C4-2B (cell line): ENCODE measurements around the gene DIDO1.

Experiments
- H3K27ac ChIP-seq: fragments of 450-650 bp; 2 replicates; pipeline ENCODE4 v1.5.1; 2017
- ZFX ChIP-seq: fragments of 450-650 bp; IDR thresholded peaks from 2 replicates; pipeline ENCODE4 v1.6.1; 2017
- TF ChIP-seq, protein P1 (sequence below): fragments of 450-650 bp; conservative IDR thresholded peaks from 2 replicates; pipeline ENCODE4 v1.5.1; 2017; ENCODE audit warnings: mild to moderate bottlenecking

Gene DIDO1

DNA sequence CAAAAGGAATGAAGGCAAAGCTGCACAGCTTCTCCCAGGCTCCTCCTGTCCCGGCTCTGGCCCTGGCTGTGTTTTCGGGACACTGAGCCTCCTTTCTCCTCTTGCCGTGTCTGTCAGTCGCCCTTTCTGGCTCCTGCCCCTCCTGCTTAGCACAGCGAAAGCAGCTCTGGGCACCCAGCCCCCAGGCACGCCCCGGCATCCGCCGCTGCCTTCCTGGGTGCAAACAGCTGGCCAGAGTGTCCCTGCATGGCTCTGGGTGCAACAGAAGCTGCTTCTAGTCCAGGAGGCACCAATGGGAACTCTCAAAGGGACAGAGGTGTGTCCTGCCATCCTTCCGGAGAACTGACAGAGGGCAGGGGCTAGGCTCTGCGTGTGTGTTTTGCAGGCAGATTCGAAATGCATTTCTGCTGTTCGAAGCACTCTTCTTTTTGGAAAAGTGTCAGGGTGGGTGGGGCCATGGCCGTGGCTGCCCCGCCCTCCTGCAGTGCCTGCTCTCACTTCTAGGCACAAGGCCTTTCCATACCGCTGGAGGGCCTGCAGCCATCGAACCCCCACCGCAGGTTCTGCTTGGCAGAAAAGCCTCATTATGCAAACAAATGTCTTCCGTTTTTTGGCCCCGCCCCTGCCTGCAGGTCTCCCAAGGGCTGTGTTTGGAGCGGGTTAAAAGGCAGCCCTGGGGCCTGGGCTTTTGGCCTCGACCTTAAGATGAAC, 93.9 kb downstream of the DIDO1 start:
- peak overlapping the region; percentile 81 for H3K27ac ChIP-seq
- no peak for TF ChIP-seq ZFX
- TF ChIP-seq, protein P1, sequence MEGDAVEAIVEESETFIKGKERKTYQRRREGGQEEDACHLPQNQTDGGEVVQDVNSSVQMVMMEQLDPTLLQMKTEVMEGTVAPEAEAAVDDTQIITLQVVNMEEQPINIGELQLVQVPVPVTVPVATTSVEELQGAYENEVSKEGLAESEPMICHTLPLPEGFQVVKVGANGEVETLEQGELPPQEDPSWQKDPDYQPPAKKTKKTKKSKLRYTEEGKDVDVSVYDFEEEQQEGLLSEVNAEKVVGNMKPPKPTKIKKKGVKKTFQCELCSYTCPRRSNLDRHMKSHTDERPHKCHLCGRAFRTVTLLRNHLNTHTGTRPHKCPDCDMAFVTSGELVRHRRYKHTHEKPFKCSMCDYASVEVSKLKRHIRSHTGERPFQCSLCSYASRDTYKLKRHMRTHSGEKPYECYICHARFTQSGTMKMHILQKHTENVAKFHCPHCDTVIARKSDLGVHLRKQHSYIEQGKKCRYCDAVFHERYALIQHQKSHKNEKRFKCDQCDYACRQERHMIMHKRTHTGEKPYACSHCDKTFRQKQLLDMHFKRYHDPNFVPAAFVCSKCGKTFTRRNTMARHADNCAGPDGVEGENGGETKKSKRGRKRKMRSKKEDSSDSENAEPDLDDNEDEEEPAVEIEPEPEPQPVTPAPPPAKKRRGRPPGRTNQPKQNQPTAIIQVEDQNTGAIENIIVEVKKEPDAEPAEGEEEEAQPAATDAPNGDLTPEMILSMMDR: no peak

DNA sequence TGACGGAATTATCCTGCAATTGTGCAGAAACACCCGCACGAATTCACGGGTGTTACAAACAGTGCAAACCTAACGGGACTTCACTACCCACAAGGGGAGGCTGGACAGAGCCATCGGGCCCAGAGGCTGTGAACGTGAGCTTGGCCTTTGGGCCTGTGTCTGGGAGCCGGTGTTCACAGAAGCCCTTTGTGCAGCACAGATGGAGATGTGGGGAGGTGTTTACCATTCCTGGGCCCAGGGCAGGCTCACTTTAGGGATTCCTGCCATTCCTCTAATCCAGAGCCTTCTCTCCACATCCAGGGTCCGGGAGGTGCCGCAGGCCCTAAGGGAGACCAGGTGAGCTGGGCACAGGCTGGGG, 94.5 kb downstream of the DIDO1 start:
- TF ChIP-seq, protein P1: no peak
- TF ChIP-seq ZFX: no peak
- peak overlapping the region; percentile 81 for H3K27ac ChIP-seq

DNA sequence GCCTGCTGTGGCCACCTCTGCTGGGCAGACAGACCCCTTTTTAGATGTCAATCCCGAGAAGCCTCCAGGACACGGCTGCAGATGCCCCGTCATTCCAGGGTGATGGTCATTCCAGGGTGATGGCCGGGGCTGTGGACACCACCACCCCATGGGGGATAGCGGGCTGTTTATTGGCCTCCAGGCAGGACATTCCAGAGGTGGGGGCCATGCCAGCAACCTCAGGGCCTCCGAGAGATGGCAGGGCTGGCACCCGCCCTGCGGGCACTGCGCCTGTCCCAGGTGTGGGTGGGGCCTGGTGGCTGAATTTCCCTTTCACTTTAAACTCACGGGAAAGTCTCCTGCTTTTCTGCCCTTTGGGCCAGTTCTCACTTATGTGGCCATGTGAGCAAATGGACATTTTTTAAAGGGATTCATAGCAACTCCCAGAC, 94.9 kb downstream of the DIDO1 start:
- no peak for TF ChIP-seq ZFX
- H3K27ac ChIP-seq: peak overlapping the region; percentile 81

DNA sequence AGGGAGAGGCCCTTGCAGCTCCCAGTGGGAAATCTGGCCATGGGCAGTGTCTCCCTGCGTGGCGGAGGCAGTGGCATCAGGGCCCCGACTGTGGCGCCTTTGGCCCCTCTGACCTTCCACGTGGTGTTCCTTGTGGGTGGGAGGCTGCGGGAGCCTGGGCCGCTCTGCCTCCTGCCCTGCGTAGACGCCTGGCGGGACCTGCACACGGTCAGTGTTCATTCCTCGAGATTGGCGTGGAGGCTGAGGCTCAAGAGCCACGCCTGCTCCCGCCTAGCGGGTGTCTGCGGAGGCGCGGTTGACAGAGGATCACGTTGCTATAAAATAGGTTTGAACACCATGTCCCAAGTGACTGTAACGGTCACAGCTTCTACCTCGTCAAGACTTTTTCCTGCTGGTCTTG, 95.5 kb downstream of the DIDO1 start:
- TF ChIP-seq ZFX: no peak
- TF ChIP-seq, protein P1: no peak; the same call in 1 of the 2 replicates
- peak overlapping the region; percentile 81 for H3K27ac ChIP-seq

DNA sequence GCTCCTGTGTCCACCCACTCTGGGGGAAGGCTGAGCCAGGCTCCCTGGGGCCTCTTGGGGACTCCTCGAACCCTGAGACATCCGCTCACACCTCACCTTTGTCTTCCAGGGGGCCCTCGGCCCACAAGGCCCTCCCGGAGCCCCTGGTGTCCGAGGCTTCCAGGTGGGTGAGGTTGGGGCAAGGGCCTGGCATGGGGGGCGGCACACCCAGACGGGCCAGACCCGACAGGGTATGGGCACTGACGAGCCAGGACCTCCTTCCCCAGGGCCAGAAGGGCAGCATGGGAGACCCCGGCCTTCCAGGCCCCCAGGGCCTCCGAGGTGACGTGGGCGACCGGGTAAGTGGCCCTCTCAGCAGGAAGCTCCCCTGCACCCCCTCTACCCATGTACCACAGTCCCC, 96.1 kb downstream of the DIDO1 start:
- H3K27ac ChIP-seq: no peak overlapping the region; the same call in 1 of the 2 replicates
- no peak for TF ChIP-seq ZFX

DNA sequence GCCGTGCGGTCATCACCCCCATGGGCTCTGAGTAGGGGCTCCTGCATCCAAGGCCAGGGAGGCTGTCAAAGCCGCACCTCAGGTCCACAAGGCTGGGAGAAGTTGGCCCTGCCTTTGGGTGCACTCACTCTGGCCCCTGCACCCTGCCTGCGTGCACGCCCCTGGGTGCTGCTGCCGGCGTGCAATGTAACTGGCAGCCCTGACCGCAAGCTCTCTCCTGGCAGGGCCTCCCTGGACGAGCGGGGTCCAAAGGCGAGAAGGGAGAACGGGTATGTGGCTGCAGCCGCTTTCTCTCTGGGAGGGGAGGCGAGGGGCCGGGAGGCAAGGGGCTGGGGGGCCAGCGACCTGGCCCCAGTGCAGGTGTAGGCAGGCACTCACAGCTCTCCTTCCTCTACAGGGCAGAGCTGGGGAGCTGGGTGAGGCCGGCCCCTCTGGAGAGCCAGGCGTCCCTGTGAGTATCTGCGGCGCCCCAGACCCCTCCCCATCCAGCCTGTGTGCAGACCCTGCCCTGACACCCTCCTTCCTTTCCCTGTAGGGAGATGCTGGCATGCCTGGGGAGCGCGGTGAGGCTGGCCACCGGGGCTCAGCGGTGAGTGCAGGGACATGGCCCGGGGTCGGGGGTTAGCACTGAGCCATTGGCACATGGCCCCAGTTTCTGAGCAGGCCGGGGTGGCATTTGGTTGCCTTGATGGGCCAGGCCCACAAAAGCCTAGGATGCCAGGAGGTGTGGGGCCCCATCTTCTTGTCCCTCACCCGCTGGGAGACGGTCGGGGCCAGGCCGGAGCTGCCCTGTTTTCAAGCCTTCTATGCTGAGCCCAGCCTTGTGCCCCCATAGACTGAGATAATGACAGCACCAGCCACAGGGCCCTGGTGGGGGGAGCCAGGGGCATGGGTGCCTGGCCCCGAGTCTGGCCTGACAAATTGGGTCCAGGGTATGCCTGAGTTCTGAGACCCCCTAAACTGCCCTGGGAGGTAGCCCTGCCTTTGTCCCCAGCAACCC, 96.8 kb downstream of the DIDO1 start:
- H3K27ac ChIP-seq: no peak overlapping the region; the same call in 1 of the 2 replicates
- TF ChIP-seq ZFX: no peak
- TF ChIP-seq, protein P1: no peak

DNA sequence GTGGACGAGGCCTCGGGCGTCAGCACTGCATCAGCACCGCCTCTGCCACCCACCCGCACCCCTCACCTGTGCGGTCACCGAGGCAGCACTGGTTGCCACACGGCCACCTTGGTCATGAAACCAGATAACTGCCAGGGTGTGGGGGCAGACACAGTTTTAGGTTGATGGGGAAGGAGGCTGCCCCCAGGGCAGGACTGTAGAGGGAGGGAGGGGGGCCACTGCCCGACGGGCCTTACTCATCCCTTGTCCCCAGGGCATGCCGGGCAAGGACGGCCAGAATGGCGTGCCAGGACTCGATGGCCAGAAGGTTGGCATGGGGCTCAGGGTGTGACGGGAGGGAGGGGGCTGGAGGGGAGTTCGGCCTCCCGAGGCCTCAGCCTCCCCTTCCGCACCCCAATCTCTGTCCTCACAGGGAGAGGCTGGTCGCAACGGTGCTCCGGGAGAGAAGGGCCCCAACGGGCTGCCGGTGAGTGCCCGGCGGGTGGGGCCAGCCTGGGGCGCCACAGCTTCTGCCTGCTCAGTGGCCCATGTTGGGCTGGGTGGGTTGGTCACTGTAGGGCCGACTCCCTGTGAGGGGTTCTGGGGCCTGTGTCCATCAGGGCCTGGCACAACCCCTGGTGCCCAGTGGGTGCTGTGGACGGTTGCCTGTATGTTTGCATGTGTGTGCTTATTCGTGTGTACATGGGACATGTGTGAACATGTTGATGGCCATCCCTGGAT, 97.6 kb downstream of the DIDO1 start:
- no peak overlapping the region for H3K27ac ChIP-seq
- TF ChIP-seq ZFX: no peak
- TF ChIP-seq, protein P1: no peak

DNA sequence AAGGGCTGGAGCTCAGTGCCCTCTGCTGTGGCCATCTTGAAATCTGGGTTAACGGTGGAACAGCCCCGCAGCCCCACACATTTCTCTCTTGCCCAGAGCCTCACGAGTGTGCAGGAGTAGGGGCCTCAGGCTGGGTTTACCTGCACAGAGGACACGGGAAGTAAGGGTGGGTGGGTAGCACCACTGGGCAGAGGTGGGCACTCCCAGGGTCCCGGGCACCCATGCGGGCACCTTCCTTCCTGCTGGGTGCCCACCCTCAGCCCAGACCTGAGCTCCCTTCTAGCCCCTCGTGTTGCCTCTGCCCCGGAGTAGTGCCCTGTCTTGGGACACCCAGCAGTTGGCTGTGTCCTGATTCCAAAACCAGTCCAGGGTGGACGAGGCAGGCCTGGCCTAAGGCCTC, 98.3 kb downstream of the DIDO1 start:
- H3K27ac ChIP-seq: no peak overlapping the region
- TF ChIP-seq ZFX: no peak
- TF ChIP-seq, protein P1: no peak
